ENCODE measurements around the gene ROBO3.

DNA sequence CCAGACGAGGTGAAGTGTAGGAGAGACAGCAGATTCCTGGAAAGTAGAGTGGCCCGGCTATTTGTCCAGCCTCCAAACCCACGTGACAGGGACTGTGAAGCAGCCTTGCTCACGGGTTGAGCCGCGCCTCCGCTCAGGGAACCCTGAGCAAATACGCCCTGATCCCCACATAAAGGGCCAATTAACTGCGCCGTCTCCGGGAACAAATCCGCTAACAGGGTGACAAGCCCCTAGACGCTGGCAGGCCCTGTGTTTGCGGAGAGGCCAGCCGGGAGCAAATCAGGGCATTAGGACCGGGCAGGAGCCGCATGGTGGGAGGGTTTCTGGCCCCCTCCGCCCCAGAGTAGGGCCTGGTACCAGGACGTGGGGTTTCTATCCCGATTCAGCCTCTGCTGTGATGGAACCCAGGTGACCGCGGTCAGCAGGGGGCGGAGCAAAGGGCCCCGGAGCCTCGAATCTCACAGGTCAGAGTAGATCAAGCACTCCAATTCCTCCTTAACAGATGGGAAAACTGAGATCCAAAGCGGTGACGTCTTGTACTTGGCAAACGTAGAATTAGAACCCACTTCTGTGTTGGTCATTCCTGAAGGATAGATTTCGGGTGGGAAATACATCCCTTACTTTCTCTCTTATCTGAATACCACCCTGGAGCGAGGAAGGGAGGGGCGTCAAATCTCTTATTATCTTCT is 2.0 kb upstream of the ROBO3 start:
- TF ChIP-seq, protein P1, sequence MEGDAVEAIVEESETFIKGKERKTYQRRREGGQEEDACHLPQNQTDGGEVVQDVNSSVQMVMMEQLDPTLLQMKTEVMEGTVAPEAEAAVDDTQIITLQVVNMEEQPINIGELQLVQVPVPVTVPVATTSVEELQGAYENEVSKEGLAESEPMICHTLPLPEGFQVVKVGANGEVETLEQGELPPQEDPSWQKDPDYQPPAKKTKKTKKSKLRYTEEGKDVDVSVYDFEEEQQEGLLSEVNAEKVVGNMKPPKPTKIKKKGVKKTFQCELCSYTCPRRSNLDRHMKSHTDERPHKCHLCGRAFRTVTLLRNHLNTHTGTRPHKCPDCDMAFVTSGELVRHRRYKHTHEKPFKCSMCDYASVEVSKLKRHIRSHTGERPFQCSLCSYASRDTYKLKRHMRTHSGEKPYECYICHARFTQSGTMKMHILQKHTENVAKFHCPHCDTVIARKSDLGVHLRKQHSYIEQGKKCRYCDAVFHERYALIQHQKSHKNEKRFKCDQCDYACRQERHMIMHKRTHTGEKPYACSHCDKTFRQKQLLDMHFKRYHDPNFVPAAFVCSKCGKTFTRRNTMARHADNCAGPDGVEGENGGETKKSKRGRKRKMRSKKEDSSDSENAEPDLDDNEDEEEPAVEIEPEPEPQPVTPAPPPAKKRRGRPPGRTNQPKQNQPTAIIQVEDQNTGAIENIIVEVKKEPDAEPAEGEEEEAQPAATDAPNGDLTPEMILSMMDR (IDR thresholded peaks at IDR 0.05; ENCODE audit: low read length), result no peak
- no peak for TF ChIP-seq EZH2 (IDR thresholded peaks at IDR 0.05; ENCODE audit: borderline replicate concordance, low read length)

Measured in OCI-LY1 (cell line).